GM19025 (cell line): ENCODE data around the gene THAP3.
A peak's percentile ranks its signal among the peaks of the same experiment; 100 is the strongest.

ENCODE experiments used
- ATAC-seq: cut with Tn5 transposase; IDR thresholded peaks from one replicate; pipeline ENCODE4 v1.9.1; 2021; ENCODE audit warnings: mild to moderate bottlenecking, low read depth, moderate library complexity; ENCODE audit not compliant: unreplicated experiment

Gene THAP3

DNA sequence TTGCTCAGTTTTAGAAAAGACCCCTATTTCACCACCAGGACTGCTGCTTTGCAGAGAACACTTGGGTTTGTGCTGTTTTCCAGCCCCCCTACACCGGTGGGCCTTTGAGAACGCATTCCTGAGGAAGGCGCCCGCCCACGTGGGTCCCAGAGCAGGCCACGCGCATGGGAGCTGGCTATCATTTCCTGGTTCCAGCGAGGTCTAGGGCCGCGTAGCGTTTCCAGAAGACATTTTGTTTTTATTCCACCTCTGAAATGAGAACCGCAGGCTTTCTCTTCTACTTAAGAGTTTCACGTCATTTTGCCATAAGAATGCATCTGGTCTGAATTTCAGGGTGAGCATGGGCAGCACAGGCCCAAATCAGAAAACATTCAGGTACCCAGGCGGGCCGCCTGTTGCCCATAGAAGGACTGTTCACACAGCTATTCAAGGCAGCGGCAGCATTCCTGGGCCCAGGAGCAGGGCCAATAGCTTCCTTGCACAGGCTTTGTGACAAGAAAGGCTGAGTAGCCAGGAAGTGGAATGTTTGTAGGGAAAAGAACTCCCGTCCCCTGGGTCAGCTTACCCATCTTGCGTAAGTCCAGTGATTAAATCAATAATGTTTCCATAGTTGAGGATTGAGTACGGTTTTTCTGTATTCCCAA is 20.6 kb upstream of the THAP3 start:
- no peak for ATAC-seq

- peak; percentile 28 for ATAC-seq
Measured at GRCh38 chr1:6612641-6613360, 11.9 kb upstream of the THAP3 start.

- ATAC-seq: peak; percentile 92
Measured at GRCh38 chr1:6613361-6614018, 11.2 kb upstream of the THAP3 start, which contains the start of gene PHF13. Gene PHF13 (plus strand): TSS chr1:6613731. CDS start chr1:6614067, 336 bp downstream.

GRCh38 chr1:6614019-6614928 is 10.4 kb upstream of the THAP3 start:
- no peak for ATAC-seq

- ATAC-seq: no peak
Measured at GRCh38 chr1:6614929-6615785, 9.5 kb upstream of the THAP3 start.

- no peak for ATAC-seq
Measured at GRCh38 chr1:6619045-6619444, 5.6 kb upstream of the THAP3 start.

GRCh38 chr1:6621429-6622391 is 3.0 kb upstream of the THAP3 start:
- ATAC-seq: no peak

DNA sequence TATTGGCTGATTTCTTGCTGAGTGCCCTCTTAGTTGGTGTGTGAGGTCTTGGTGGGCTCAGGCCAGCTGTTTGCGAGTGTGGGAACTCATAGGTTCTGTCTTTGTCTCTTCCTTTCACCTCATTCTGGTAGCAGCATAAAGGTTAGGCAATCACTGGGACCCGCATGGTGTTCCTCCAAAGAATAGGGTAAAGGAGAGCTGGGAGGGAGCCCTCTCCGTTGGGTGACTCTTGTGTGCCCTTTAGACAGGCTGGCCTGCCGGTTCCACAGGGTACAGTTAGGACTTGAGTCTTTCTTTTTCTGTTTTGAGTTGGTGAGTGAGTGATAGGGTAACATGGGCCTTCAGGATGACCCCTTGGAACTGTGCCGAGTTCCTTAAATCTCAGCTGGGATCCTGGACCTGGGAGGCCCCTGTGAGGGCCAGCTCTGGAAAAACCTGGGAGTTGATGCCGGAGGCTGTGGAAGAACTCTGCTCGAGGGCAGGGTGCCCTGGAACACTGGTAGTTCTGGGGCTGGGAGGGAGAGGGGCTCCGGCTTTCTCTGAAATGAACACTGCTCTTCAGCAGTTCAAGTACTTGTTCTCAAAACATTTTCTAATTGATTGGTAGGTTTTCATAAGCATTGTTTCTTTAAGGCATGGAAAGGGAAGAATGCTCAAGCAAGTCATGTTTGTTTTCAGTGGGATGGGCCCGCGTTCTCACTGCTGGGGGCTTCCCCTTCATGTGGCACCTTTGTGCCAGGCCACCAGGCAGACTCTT is 2.1 kb upstream of the THAP3 start:
- ATAC-seq: no peak

GRCh38 chr1:6623269-6623965 is 1.3 kb upstream of the THAP3 start:
- no peak for ATAC-seq

DNA sequence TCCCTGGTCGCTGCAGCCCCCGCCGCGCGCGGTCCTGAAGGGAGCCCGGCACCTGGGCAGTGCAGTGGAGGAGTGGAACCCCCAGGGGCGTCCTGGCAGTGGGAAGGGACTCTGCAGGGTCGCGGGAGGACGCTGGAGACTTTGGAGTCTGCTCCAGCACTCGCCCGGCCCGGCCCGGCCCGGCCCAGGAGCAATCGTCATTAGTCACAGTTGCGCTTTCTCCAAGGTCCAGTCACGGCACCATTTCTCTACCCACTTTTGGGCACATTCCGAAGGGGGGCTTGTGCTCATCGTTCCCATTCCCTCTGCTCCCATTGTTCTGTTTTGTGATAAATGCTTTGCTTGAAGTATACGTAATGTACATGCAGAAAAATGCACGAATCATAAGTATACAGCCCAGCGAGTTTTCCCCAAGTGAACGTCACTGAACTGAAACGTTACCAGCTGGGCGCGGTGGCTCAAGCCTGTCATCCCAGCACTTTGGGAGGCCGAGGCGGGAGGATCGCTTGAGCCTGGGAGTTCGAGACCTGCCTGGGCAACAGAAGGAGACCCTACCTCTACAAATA is 999 bp downstream of the THAP3 start:
- ATAC-seq: no peak

DNA sequence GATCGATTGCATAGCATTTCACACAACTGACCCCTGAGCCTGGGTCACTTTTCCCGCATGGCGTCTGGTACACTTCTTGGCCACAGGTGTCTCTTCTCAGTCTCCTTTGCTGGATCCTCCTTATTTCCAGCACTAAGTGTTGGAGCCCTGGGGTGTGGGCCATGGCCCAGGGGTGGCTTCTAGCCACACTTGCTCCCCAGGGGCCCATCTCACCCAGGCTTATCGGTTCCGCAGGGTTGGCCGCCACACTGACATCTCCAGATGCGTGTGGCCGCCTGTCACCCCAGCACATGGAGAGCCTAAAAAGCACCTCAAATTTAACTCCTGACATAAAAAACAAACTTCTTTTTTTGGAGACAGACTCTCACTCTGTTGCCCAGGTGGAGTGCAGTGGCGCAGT is 2.4 kb downstream of the THAP3 start:
- ATAC-seq: no peak

- no peak for ATAC-seq
Measured at GRCh38 chr1:6627841-6628545, 3.3 kb downstream of the THAP3 start.

DNA sequence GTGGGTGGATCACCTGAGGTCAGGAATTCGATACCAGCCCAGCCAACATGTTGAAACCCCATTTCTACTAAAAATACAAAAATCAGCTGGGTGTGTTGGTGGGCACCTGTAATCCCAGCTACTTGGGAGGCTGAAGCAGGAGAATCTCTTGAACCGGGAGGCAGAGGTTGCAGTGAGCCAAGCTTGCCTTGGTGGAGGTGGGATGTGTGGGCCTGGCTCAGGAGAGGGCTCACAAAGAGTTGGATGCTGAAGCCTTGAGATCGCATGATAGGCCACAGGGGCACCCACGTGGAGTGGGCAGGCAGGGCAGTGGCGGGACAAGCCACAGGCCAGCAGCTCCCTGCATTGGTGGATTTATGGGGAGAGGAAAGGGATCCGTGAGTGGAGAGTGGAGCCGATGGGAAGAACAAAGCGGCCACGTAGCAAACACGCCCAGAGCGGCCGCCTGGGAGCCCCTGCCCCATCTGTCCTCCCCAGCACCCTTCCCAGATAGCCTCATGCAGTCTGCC is 4.4 kb downstream of the THAP3 start:
- ATAC-seq: no peak

DNA sequence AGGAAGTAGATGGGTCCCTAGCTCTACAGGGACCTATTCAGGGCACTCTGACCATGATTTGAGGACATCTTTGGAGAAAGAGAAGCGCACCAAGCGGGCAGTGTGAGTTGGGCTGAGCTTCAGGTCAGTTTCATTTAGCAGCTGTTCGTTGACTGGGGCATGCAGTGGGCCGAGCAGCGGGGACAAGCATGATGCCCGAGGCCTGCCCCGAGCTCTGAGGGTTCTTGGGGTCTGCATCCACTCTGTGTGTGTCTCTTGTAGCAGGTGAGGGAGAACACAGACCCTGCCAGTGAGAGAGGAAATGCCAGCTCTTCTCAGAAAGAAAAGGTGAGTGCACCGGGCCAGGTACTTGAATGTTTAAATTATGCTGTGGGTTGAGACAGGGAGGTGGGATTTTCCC is 5.4 kb downstream of the THAP3 start:
- ATAC-seq: no peak

GRCh38 chr1:6631058-6631457 is 6.4 kb downstream of the THAP3 start:
- ATAC-seq: no peak
